Fibroblast of peridontal ligament (primary cell): ENCODE data around the gene TJAP1.

Source experiments
- DNase-seq: peaks from one replicate; pipeline ENCODE4 v3.0.0-alpha.2; 2010; ENCODE audit errors: extremely low read depth

TJAP1 gene

DNA sequence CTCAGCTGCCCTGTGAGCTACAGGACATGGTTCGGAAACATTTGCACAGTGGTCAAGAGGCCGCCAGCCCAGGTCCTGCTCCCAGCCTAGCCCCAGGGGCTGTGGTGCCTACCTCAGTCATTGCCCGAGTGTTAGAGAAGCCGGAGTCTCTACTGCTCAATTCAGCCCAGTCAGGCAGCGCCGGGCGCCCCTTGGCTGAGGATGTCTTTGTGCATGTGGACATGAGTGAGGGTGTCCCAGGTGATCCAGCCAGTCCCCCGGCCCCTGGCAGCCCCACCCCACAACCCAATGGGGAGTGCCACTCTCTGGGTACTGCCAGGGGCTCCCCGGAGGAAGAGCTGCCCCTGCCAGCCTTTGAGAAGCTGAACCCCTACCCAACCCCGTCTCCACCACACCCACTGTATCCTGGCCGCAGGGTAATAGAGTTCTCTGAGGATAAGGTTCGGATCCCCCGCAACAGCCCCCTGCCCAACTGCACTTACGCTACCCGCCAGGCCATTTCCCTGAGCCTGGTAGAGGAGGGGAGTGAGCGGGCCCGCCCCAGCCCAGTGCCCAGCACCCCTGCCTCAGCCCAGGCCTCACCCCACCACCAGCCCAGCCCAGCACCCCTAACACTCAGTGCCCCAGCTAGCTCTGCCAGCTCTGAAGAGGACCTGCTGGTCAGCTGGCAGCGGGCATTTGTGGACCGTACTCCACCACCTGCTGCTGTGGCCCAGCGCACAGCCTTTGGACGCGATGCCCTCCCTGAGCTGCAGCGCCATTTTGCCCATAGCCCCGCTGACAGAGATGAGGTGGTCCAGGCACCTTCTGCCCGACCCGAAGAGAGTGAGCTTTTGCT, 27.6 kb downstream of the TJAP1 start:
- no peak for DNase-seq

DNA sequence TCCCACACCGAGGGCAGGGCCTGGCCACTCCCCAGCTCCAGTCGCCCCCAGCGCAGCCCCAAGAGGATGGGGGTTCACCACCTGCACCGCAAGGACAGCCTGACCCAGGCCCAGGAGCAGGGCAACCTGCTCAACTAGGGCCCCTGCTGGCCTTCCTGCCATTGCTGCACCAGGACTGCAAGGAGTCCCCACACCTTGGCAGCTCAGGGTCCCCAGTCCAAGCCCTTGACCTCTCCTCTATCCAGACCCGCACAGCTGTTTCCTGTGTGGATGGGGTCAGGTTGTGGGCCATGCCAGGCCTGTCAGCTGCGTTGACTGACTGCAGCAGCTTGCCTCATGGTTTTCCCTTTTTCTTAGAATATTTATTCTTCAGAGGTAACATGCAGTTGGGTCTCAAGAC, 28.3 kb downstream of the TJAP1 start:
- DNase-seq = no peak

DNA sequence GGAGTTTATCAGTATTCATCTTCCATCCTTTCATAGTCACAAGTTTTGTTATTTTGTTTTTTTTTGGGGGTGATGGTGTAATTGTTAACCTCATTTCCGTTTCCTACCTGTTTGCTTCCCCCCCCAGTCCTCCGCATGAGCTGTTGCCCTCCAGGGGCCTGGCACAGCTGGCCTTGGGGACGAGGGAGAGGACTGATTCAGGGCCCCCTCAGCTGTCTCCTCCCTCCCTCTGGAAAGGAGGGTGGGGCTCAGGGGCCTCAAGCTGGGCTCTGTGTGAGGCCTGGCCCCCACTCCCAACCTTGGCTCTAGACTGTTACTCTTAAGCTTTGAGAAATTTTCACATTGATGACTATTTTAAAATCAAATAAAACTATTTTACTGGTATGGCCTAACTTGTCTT, 28.8 kb downstream of the TJAP1 start:
- DNase-seq = no peak

DNA sequence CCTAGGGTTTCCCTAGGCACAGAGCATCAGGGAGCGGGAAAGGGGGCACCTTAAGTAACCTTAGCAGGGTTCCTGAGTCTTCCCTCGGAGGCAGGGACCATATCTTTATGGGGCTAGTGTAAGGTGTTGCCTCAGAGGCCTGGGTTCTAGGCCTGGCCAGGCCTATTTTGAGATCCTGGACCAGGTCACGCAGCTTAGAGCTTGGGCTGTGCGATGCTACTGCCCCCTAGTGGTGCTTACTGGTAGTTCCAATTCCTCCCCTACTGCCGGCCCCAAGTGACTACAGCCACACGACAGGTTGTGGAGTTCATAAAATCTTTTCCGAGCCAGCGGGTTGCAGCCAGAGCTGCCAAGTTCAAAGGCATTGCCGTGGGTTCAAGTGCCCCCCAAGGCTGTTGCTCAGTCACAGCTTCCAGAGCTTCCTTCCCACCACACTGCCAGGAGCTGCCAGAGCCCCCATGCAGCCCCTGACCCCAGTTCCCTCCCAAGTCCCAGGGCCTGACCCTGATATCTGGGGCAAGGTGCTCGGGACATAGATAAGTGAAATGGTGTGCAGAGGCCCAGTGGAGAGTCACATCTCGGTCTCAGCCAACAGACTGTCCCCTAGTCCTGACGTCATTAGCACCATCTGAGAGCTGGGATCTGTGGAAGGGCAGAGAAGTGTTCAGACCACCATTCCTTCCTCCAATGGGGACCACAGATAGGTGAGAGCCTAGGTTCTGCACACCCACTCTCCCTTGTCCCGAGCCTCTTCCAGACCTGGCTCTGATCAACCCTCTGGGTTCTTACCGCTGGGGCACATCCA, 29.5 kb downstream of the TJAP1 start:
- DNase-seq = peak; percentile 88

DNA sequence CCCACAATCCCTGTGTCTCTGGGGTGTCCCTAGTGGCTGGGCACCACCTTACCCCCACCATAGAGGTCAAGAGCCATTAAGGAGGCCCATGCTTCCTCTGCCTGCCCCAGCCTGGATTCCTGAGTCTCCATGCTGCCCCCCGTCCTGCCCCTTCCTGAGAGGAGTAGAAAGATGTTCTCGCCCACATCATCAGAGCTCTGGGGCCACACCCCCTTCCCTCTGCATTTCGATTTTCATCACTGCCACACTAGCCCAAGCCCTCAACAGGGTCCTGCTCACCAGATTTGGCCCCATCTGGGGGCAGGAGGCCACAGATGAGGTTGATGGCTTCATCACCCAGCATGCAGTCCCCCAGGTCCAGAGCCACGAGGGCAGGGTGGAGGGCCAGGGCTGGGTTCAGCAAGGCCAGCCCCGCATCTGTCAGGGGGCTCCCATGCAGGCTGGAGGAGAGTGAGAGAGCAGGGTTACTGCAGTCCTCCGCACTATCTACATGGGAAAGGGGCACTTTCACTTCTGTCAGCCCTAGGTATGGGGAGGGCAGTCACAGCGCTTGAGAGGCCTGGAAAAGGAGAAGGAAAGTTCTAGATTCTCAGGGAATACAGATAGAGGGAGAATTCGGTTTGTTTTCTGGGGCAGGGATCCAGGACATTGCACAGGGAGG, 31.2 kb downstream of the TJAP1 start:
- DNase-seq = no peak

DNA sequence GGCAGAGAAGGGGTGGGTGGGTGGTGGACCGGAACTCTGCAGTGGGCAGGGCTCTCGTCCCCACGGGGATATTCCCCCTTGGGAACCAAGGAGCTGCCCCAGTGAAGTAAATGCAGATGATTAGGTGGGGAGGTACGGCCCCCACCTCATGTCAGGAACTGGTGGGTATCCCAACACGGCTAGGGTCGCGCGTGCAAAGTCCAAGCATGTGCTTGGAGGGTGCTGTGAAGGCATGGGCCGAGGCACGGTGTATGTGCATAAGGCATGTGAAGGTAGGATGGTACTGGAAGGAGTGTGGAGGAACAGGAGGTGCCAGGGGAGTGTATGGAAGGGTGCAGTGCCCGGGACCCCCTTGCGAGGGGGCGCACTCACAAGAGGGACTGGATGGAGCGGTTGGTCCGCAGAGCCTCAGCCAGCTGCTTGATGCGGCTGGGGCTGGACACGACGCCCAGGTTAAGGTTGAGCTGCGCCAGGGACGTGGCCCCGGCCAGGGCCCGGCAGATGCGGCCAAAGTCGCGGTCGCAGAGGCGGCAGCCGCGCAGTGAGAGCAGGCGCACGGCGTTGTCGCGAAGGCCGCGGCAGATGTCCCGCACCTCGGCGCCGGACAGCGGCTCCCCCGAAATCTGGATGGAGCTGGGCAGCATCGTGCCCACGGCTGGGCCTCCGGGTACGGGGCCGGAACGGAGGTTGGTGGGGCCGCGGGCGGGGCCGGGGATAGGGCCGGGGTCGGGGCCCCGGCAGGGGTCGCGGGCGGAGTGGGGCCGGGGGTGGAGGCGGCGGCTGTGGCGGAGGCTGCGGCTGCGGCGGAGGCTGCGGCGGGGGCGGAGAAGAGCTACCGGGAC, 32.0 kb downstream of the TJAP1 start:
- no peak for DNase-seq

DNA sequence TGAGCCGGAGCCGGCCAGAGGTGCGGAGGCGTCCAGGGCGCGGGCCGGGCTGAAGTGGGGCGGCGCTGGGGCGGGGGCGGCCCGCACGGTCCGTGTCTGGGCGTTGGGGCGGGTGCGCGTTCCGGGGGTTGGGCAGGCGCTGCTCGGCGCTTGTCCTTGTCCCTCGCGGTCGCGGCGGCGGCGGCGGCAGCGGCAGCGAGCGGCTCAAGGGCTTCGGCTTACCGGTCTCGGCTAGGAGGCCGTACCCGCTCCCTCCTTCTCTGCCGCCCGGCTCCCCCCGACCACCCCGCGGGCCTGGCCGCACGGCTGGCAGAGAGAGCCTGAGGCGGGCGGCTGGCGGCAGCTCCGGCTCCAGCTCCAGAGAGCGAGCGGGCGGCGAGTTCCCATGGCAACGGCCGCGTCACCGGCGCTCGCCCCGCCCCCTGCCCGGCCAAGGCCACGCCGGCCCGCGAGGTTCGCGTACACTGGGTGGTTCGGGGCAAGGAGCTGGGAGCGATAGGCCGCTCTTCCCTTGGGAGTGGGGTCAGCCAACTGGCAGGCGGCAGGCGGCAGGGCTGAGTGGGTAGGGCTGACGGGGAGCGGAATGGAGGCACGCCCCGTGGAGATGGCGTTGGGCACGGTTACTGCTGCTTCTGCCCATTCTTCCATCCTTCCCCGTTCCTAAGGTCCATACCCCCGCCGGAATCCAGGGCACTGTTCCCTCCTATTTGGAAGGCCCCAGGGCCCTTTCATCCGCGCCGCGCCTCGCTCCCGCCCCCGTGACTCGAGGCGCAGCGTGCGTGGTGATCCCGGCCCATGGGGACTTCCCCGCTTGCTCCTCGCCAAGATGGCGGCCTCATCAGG, 32.8 kb downstream of the TJAP1 start, which contains the start of gene LRRC73:
TSS of gene LRRC73 (minus strand) at position 363 of the 843 bp plus-strand sequence. CDS start 561 bp downstream, outside the sequence.
- DNase-seq = peak; percentile 76

DNA sequence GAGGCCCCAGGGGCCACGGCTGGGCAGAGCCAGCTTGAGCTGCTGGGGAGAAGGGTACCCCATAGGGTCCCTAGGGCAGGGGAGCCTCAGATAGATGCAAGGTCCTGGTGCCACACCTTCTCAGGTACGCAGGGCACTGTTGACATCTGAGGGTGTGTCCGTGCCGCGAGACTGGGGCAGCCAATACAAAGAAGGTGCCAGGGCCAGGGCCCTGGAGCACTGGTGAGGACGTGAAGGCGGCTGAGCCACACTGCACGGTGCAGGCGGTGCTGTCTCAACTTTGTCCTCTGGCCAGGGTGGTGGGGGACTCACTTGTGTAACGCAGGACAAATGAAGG, 33.4 kb downstream of the TJAP1 start:
- no peak for DNase-seq

DNA sequence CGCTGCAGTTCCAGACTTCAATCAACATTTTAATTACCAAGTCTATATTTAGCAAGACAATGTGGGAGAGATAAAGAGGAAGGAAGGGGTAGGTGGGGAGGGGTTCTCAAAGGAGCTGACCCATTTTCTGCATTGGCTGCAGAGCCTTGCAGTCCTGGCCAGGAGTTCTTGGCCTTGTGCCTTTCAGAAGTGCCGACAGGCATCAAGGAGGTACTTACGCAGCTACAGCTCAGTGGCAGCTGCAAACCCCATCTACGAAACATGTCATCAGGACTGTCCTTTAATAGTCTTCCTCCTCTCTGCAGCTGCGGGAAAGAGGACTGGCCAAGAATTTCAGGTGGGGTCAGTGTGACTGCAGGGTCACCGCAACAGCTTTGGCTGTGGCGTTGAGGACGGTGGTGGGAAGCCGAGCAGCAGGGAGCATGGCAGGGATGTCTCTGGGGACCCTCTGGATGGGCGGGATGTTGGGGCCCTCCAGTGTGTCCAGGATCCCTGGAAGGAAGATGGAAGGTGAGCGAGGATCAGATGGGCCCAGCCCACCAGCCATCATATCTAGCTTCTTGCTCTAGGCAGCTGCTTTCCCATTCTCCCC, 34.5 kb downstream of the TJAP1 start:
- DNase-seq = no peak

DNA sequence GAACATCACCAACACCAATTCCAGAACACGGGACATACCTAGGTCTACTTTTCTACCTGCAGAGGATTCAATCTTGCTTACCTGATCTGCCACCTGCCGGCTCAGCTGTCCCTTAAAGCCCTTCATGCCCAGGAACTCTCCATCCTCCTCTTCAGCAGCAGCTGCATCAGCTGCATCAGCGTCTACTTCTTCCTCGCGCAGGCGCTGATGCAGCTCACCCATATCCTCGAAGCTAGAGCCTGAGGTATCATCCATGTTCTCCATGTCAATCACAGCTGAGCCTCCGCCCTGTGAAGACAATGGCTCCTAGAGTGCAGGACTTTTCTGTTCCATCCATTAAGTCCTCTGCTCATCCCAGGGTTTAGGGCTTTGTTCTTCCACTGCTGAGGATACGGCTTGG, 38.4 kb downstream of the TJAP1 start:
- no peak for DNase-seq

DNA sequence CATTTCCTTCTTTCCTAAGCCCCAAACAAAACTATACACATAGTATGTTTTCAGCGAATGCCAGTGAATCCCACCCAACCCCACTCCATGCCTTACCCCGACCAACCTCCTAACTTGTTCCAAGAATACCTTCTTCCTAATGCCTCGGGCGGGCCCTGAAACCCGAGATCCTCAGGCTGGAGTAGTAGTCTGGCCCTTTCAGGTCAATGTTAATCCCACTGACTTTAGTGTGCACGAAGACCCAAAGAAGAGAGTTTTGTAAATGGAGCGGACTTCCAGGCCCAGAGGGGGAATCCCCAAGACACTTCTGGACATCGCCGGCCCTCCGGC, 39.0 kb downstream of the TJAP1 start:
- peak; percentile 19 for DNase-seq

DNA sequence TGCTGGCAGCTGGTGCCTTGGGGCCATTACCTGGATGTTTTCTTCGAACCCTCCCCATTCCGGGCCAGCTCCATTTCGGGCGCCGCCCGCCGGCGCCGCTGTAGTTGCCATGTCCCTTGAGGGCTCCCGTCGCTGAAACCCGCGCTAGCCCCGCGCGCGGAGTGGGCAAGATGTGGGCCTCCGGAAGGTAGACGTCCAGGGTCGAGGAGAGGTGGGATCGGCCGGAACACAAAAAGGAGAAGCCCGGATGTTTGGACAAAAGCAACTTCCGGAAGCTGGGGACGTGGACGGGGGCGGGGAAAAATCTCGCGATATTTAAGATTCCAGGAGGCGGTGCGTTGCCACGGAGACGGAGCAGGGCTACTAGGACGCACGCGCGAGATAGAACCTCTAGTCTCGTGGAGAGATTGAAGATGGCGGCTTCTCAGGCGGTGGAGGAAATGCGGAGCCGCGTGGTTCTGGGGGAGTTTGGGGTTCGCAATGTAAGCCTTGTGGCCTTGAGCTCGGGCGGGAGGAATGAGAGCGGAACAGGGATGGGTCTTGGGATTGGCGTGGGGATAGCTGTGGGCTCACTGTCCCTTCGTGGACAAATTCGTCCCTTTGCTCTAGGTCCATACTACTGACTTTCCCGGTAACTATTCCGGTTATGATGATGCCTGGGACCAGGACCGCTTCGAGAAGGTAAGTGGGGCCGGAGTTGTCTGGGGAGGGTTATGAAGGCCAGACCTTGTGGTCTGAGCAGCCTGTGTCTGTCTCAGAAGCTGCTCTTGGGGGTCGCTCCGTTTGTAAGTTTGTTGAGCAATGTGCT, 39.5 kb downstream of the TJAP1 start, which contains the start of the genes POLR1C and YIPF3:
TSS of gene POLR1C (plus strand) at position 393 of the 808 bp plus-strand sequence. CDS start at position 414, 21 bp downstream.
TSS of gene YIPF3 (minus strand) at position 230 of the 808 bp plus-strand sequence. CDS start at position 111, 119 bp downstream.
- DNase-seq = peak; percentile 99

DNA sequence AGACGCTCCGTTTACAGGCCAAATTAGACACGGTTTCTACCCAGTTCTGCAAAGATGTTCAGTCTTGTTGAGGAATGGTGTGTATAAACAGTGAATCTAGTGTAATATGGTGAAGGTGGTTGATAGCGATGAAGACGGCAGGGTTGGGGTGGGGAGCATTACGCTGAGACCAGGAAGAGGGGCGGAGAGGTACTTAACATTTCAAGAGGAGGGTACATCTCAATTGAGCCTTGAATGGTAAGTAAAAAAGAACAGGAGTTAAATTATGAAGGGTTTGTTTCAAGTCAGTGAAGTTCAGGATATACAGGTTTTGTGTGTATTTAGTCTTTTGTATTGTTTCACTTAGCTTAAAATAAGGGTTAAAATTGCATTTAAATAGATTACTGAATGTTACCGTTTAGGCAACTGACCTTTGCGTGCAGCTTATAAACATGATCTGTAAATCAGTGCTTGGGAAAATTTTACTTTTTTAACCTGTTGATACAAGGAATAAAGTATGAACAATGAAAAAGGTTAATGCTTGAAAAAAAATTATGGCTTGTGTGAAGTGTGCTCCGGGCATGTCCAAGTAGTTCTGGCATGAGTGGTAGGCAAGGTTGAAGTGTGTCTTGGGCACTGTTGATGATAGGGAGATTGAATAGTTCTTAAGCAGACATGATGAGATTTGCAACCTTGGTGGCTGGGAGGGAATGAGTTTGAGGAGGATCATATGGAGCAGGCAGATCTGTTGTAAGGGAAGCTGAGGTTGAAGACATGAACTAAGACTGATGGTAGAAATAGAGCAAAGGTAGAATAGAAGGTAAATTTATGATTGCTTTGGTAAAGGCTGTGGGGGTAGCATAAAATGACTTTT, 40.4 kb downstream of the TJAP1 start:
- no peak for DNase-seq

DNA sequence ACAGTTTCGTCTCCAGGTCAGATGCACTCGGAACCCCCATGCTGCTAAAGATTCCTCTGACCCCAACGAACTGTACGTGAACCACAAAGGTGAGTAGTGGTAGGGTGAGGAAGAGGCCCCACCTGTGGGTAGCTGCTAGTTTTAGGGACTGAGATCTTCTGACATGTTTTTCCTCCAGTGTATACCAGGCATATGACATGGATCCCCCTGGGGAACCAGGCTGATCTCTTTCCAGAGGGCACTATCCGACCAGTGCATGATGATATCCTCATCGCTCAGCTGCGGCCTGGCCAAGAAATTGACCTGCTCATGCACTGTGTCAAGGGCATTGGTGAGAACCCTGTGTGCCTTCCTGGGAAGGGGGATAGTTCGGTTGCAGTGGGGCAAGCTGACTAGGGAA, 42.7 kb downstream of the TJAP1 start:
- DNase-seq = no peak

DNA sequence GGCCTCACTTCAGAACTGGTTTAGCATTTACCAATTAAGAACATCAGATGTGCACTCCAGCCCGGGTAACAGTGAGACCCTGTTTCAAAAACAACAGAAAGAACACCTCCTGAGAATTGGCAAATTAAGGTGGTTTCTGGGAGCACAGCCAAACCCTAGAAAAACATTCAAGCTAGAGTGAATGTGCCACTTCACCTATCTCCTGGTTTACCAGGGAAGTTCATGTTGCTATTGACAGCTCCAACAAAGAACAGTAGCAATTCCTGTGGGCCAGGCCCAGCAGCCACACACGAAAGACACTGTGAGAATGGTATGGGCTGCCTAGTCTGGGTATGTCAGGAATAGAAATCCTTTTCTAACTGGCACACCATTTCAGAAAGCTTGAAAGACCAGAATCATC, 44.5 kb downstream of the TJAP1 start:
- DNase-seq = no peak

DNA sequence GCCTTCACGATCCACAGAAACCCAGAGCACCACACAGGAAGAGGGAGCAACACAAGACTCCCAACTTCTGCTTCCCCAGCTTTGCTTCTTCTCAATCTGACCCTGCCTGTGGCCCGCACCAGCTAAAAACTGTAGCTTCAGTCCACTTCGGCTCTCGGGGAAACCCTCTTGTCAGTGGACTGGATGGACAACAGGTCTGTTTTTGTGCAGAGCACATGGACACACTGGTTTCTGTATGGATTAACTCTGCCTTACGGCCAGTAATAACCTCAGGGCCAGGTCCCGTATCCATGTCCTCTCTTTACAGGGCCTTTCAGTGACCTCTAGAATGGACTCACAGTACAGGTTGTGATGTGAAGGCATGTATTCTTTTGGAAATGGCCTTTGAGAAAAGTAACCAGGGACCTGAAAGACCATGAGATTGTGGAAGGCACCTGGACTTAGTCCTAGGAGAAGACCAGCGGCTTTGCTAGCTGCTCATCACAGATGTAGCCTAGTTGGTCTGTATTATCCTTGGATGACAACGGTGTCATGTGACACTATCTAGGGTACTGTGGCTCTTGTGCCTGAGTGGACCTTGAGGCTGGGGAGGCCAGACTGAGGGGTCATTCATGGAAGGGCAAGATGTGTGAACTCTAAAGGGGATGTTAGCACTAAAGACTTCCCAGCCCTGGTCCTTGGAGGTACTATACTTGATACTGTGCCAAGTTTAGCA, 45.3 kb downstream of the TJAP1 start:
- no peak for DNase-seq

DNA sequence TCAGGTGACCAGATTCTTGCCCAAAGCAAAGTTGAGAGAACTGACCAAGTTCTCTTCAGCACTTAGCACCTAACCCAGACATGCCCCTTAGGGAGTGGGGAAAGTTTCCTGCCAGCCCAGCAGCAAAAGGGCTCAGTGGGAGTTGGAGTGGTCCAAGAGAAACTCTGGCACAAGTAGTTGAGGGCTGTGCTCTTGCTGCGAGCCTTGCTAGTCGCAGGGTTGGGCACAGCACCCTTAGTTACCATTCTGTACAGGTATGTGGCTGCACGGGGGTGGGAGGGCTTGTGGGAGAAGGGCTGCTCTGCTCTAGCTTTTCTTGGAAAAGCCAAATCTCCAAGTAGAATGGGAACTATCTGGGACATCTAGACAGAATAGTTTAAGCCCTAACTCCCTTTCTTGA, 45.9 kb downstream of the TJAP1 start:
- DNase-seq = no peak

DNA sequence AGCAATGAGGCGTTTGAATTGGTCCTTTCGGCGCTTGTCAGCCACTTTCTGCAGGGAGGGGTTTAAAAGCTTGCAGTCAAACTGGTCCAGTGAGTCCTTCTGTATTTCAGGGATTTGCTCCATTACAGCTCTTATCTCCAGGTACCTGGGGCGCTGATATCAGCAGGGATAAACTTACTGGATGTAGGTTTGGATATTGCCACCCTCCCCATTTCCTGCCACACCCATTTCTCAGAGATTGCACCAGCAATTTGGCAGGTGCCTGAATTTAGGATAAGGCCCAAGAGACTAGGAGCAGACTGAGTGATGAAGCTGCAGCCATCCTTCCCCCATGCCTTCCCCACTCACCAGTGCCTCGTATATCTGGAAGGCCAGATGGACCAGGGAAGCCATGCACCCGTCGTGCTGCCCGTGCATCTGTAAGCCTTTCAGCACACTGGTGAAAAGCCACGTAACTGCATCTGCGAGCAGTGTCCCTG, 47.2 kb downstream of the TJAP1 start:
- no peak for DNase-seq
